Right kidney (tissue), 9 donors: ENCODE results near the gene SH3D19.

Source experiments
- DNase-seq: peaks from one replicate; pipeline ENCODE4 v3.0.0-alpha.2; 2016
- long read RNA-seq, 8 donors: transcript quantifications; one replicate each; lab custom pipeline, GENCODE V29; 2026

Gene SH3D19, protein sequence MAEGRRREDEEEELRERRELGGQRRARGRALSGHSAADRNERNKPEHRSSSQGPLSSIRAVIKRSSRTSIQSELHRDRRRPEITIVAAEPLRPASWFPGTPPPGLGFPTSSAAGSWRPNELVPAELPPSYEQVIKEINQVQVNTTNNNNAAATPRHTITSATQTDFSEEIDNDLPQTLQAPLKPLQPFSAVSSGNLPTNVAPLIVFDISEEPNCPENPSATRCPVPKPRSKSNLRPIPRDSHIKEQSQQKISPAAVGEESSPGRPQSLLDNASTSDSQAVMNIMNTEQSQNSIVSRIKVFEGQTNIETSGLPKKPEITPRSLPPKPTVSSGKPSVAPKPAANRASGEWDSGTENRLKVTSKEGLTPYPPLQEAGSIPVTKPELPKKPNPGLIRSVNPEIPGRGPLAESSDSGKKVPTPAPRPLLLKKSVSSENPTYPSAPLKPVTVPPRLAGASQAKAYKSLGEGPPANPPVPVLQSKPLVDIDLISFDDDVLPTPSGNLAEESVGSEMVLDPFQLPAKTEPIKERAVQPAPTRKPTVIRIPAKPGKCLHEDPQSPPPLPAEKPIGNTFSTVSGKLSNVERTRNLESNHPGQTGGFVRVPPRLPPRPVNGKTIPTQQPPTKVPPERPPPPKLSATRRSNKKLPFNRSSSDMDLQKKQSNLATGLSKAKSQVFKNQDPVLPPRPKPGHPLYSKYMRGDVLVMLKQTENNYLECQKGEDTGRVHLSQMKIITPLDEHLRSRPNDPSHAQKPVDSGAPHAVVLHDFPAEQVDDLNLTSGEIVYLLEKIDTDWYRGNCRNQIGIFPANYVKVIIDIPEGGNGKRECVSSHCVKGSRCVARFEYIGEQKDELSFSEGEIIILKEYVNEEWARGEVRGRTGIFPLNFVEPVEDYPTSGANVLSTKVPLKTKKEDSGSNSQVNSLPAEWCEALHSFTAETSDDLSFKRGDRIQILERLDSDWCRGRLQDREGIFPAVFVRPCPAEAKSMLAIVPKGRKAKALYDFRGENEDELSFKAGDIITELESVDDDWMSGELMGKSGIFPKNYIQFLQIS
- long read RNA-seq, donor 1, full-length matches to known transcripts = 2 of 7 reads
- long read RNA-seq, donor 1, partial matches to known transcripts = 5 of 7 reads
- long read RNA-seq, donor 1, other reads (novel, unspliced or antisense) = 0 of 7 reads
- long read RNA-seq, donor 2, partial matches to known transcripts = 3,609 of 3,787 reads
- long read RNA-seq, donor 2, other reads (novel, unspliced or antisense) = 178 of 3,787 reads
- long read RNA-seq, donor 3 = 0 reads
- long read RNA-seq, donor 4, full-length matches to known transcripts = 3 of 3,575 reads
- long read RNA-seq, donor 4, partial matches to known transcripts = 3,391 of 3,575 reads
- long read RNA-seq, donor 4, other reads (novel, unspliced or antisense) = 181 of 3,575 reads
- long read RNA-seq, donor 5, full-length matches to known transcripts = 2 of 4,887 reads
- long read RNA-seq, donor 5, partial matches to known transcripts = 4,621 of 4,887 reads
- long read RNA-seq, donor 5, other reads (novel, unspliced or antisense) = 264 of 4,887 reads
- long read RNA-seq, donor 6 = 0 reads
- long read RNA-seq, donor 7, full-length matches to known transcripts = 1 of 5,896 reads
- long read RNA-seq, donor 7, partial matches to known transcripts = 5,601 of 5,896 reads
- long read RNA-seq, donor 7, other reads (novel, unspliced or antisense) = 294 of 5,896 reads
- long read RNA-seq, donor 8, partial matches to known transcripts = 3,869 of 4,046 reads
- long read RNA-seq, donor 8, other reads (novel, unspliced or antisense) = 177 of 4,046 reads

GRCh38 chr4:151325111-151325948 is at the start of gene SH3D19:
SH3D19 (minus strand) TSS chr4:151325605; CDS start chr4:151325352, 253 bp downstream.
- DNase-seq = peak; percentile 87

DNA sequence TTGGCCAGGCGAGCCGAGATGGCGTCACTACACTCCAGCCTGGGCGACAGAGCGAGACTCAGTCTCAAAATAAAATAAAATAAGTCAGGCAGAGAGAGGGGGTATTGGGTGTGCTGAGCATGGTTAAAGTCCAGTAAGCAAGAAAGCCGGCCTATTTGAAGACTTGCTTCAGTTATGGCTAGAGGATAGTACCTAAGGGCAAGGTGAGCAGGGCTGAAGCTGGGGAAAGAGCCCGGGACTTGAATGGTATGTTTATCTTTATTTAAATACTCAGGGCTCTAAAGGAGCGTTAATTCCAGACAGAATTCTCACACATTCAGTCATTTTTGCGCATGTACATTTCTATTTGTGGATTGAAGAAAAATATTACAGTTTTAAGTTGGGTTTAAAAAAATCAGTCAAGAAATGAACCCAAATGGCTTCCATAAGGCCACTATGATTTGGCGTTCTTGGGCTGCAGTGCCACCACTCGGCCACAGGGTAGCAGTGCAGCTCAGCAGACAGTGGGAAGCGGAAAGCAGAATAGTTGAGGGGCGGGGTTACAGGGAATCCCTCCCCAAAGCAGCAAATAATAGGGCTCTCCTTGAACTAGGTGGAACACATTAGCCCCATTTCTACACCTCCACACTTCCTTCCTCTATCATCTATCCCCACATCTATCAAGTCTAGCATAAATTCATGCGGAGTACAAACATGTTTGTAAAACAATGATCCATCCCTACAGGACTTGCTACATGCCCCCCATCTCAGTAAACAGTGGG is 37.2 kb upstream of the SH3D19 start:
- peak; percentile 59 for DNase-seq

GRCh38 chr4:151361966-151362365 is 36.6 kb upstream of the SH3D19 start:
- peak; percentile 2 for DNase-seq

DNA sequence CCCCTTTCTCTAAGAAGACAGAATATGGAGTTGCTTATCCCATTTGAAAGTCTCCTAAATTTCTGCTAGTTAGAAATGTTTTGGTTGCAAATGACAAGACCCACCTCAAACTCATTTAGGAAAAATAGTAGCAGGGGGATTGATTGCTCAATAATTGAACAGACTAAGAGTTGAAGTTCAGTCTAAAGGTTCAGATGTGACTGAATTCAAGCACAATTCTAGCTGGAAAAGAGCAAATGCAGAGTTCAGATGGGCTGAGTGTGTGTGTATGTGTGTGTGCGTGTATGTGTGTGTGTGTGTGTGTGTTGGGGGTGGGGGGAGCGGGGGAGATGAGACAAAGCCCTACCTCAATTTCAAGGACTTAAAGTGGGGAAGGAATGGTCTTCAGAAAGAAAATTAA is 35.7 kb upstream of the SH3D19 start:
- no peak for DNase-seq

DNA sequence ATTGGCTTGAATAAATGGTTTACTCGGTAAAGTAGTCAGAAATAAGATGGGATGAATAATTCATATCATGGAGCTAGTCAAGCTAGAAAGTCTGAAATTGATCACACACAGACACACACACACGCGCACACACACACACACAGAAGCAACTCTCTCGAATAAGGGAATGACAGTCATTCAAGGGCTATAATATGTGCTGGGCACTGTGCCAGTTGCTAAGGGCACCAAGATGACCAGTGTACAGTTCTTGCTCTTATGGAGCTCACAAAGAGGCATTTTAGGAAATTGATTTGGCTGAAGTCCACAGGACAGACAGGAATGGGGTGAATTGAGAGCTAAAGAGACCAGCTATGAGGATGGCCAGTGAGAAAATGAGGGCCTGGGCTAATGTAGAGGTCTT is 34.2 kb upstream of the SH3D19 start:
- no peak for DNase-seq

- no peak for DNase-seq
Measured at GRCh38 chr4:151358266-151358665, 32.9 kb upstream of the SH3D19 start.

DNA sequence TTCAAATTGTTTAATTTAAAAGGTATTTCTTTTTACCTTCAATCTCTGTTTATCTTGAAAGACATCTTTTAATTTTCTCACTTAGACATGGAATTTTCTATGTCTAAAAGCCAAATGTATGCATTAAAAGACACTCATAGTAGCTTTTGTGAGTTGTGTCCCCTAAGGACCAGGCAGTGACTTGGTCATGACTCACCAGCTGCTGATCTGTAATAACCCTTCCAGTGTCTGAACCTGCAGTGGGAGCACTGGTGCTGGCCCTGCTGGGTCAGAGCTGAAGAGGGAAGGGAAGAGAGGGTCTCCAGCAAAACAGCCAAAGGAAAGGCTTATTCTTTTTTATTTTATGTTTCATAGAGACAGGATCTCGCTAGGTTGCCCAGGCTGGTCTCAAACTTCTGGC is 31.1 kb upstream of the SH3D19 start:
- DNase-seq = no peak

- DNase-seq = no peak
Measured at GRCh38 chr4:151355155-151355554, 29.8 kb upstream of the SH3D19 start.

DNA sequence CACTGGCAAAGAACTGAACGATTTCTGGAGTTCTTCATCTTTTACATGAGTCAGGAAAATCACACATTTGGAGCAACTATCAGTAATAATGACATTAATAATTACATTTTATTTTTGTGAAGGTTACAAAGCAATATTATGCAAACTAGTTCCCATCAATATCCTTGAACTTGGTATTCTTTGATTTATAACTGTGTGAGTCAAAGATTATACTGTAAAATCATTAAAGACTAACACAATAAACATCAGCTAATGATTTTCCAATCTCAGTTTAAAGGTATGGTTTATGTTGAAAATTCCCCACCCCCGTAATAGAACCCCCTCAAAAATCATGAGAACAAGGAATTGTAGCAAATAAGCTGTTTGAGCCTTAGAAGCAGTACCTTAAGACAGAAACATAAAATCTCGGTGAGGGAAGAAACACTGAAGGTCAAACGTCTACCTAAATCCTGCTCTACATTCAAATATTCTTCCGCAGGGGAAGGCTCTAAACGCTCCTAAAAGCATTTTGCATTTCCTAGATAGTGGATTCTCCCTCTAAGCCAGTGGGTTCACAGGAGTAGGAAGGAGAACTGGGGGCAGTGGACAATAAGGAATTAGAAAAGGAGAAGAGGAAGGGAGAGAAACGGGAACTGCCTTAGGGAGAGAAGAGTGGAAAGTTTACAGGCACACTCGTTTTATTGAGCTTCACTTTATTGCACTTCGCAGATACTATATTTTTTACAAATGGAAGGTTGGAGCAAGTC is 22.3 kb upstream of the SH3D19 start:
- no peak for DNase-seq

GRCh38 chr4:151344948-151345347 is 19.5 kb upstream of the SH3D19 start:
- DNase-seq = no peak

DNA sequence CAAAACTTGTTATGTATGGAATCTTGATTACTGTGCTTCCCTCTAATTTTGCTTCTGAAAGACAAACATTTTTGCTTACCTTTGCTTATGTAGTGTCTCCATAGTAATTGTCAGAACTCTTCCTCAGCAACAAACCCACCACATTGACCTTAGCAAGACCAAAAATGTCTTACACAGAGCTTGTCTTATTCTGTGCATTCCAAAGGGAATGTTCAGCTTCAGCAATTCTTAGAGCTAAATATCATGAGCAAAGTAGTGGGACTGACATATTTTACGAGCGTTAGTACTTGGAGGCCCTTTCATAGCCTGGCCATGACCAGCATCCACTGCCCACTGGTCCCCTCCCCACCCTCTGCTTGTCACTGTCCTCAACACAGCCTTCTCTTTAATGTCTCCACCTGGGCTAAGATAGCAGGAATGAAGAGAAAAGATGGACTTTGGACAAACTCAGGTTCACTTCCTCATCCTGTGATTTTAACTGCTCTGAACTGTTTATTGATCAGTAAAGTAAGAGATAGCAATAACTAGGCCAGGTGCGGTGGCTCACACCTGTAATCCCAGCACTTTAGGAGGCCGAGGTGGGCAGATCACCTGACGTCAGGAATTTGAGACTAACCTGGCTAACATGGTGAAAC is 15.5 kb upstream of the SH3D19 start:
- DNase-seq = no peak

DNA sequence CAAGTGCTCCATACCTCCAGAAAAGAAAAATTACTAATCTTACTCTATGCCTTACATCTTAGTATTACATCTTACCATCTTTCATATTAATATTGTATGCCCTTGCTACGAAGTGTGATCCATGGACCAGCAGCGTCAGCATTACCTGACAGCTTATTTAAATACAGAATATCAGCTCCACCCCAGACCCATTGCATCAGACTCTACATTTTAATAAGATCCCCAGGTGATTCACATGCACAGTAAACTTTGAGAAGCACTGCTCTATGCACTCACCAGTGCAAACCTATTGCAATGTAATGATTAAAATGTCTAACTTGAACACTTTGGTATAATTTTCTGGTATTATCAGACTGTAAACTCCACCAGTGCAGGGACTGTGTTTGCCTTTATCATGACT is 14.1 kb upstream of the SH3D19 start:
- no peak for DNase-seq

- DNase-seq = no peak
Measured at GRCh38 chr4:151331276-151332042, 6.1 kb upstream of the SH3D19 start.

- DNase-seq = no peak
Measured at GRCh38 chr4:151329217-151330007, 4.0 kb upstream of the SH3D19 start.

GRCh38 chr4:151325949-151326246 is 493 bp upstream of the SH3D19 start:
- no peak for DNase-seq

GRCh38 chr4:151324752-151325110 is 674 bp downstream of the SH3D19 start:
- no peak for DNase-seq
